ENCODE measurements around the gene KLHL40.

- TF ChIP-seq, protein P1, sequence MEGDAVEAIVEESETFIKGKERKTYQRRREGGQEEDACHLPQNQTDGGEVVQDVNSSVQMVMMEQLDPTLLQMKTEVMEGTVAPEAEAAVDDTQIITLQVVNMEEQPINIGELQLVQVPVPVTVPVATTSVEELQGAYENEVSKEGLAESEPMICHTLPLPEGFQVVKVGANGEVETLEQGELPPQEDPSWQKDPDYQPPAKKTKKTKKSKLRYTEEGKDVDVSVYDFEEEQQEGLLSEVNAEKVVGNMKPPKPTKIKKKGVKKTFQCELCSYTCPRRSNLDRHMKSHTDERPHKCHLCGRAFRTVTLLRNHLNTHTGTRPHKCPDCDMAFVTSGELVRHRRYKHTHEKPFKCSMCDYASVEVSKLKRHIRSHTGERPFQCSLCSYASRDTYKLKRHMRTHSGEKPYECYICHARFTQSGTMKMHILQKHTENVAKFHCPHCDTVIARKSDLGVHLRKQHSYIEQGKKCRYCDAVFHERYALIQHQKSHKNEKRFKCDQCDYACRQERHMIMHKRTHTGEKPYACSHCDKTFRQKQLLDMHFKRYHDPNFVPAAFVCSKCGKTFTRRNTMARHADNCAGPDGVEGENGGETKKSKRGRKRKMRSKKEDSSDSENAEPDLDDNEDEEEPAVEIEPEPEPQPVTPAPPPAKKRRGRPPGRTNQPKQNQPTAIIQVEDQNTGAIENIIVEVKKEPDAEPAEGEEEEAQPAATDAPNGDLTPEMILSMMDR (IDR thresholded peaks at IDR 0.05; ENCODE audit: low read depth, low read length): no peak
- TF ChIP-seq MAX (IDR thresholded peaks at IDR 0.05; ENCODE audit: low read depth, low read length): no peak
These were observed 35.6 kb upstream of the KLHL40 start for GRCh38 chr3:42649783-42650182.

All from NB4 (cell line).